SK-N-SH treated with all-trans-retinoic acid at 6 μM for 48 hours (cell line): Measurements from ENCODE around the gene CHSY1.

Source experiments
- BACH2 ChIP-seq: fragments of 250-450 bp; sonication (Bioruptor Pico); IDR thresholded peaks from 2 replicates; pipeline ENCODE4 v1.9.0; 2021; ENCODE audit warnings: mild to moderate bottlenecking, borderline replicate concordance
- CREB5 ChIP-seq: fragments of 250-450 bp; sonication (Bioruptor Pico); IDR thresholded peaks from 2 replicates; pipeline ENCODE4 v1.5.1; 2020; ENCODE audit warnings: low read depth, mild to moderate bottlenecking, moderate library complexity
- ESRRG ChIP-seq: fragments of 250-450 bp; sonication (Bioruptor Pico); IDR thresholded peaks from 2 replicates; pipeline ENCODE4 v1.6.1; 2021; ENCODE audit warnings: mild to moderate bottlenecking
- PATZ1 ChIP-seq: fragments of 250-450 bp; sonication (Bioruptor Pico); IDR thresholded peaks from 2 replicates; pipeline ENCODE4 v1.8.0; 2020; ENCODE audit warnings: mild to moderate bottlenecking, moderate library complexity, borderline replicate concordance
- PPARA ChIP-seq: fragments of 250-450 bp; sonication (Bioruptor Pico); IDR thresholded peaks from 2 replicates; pipeline ENCODE4 v1.5.0; 2020; ENCODE audit warnings: mild to moderate bottlenecking, borderline replicate concordance
- RARB ChIP-seq: fragments of 250-450 bp; sonication (Bioruptor Pico); IDR thresholded peaks from 2 replicates; pipeline ENCODE4 v1.8.0; 2021; ENCODE audit warnings: mild to moderate bottlenecking, moderate library complexity
- SNAI2 ChIP-seq: fragments of 250-450 bp; sonication (Bioruptor Pico); IDR thresholded peaks from 2 replicates; pipeline ENCODE4 v1.5.0; 2020; ENCODE audit warnings: mild to moderate bottlenecking, moderate library complexity
- TCF4 ChIP-seq: fragments of 250-450 bp; sonication (Bioruptor Pico); IDR thresholded peaks from 2 replicates; pipeline ENCODE4 v1.8.0; 2021; ENCODE audit warnings: mild to moderate bottlenecking, moderate library complexity, borderline replicate concordance
- ZC3H10 ChIP-seq: fragments of 250-450 bp; sonication (Bioruptor Pico); IDR thresholded peaks from 2 replicates; pipeline ENCODE4 v1.5.1; 2021; ENCODE audit warnings: mild to moderate bottlenecking, moderate library complexity
- ZFP3 ChIP-seq: fragments of 250-450 bp; sonication (Bioruptor Pico); IDR thresholded peaks from 2 replicates; pipeline ENCODE4 v1.5.0; 2020; ENCODE audit warnings: mild to moderate bottlenecking, moderate library complexity
- ZFP30 ChIP-seq: fragments of 450-650 bp; formaldehyde crosslinking; IDR thresholded peaks from 2 replicates; pipeline ENCODE4 v1.5.0; 2022; ENCODE audit warnings: mild to moderate bottlenecking, moderate library complexity
- ZNF565 ChIP-seq: fragments of 450-650 bp; formaldehyde crosslinking; conservative IDR thresholded peaks from 2 replicates; pipeline ENCODE4 v1.5.0; 2020; ENCODE audit warnings: low read depth, mild to moderate bottlenecking, moderate library complexity
- ZNF70 ChIP-seq: fragments of 450-650 bp; formaldehyde crosslinking; IDR thresholded peaks from 2 replicates; pipeline ENCODE4 v1.5.0; 2020; ENCODE audit warnings: mild to moderate bottlenecking, moderate library complexity
- ZNF8 ChIP-seq: fragments of 450-650 bp; formaldehyde crosslinking; IDR thresholded peaks from 2 replicates; pipeline ENCODE4 v1.5.0; 2020; ENCODE audit warnings: mild to moderate bottlenecking, moderate library complexity

- TF ChIP-seq ZNF565: no peak
- TF ChIP-seq CREB5 (CRISPR knock-in tag): no peak
- no peak for TF ChIP-seq ZNF70 (CRISPR knock-in tag)
- no peak for TF ChIP-seq RARB
- no peak for TF ChIP-seq ZC3H10 (CRISPR knock-in tag)
- TF ChIP-seq TCF4: no peak
- TF ChIP-seq PATZ1 (CRISPR knock-in tag): no peak
- TF ChIP-seq ZFP3 (CRISPR knock-in tag): no peak
- TF ChIP-seq SNAI2 (CRISPR knock-in tag): no peak
- no peak for TF ChIP-seq ZNF8 (CRISPR knock-in tag)
- no peak for TF ChIP-seq ZFP30 (CRISPR knock-in tag)
- TF ChIP-seq PPARA (CRISPR knock-in tag): no peak
- no peak for TF ChIP-seq BACH2
- no peak for TF ChIP-seq ESRRG
These were observed 72.3 kb downstream of the CHSY1 start for GRCh38 chr15:101179341-101180153.
